ENCODE results near the gene IL19.

The IL19 gene

GRCh38 chr1:206783506-206783905 lies 12.9 kb downstream of the IL19 start (continued):
- no peak for TF ChIP-seq ZNF433 (tag by site-specific recombination; IDR thresholded peaks at IDR 0.05; ENCODE audit: low read depth)

DNA sequence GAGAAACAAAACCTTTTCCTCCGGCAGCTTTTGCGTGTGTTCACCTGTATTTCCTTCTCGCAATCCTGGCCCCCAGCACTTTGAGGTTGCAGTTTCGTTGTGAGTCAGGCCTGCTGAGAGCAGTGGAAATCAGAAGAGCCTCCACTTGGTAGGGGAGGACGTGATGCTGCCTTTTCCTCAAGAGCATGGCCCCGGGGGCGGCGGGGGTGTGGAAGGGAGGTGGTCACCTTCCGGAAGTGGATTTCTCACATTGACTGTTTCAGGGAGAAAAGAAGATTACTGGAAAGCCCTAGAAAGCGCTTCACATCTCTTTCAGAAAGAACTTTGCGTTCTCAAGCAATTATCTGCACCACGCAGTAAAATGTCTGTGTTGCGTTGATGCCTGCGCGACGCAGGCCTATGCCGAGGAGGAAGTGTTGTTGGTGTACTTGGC lies 13.9 kb downstream of the IL19 start:
- H3K4me3 ChIP-seq (ENCODE audit: low read depth, low read length): no peak overlapping the region
- POLR2A ChIA-PET: no interaction called here
- no peaks in the 10 kb centered on the region for H3K9me3 ChIP-seq (ENCODE audit: control insufficient read depth, insufficient read depth, low read depth, low read length)
- TF ChIP-seq KLF16 (tag by site-specific recombination; IDR thresholded peaks at IDR 0.05): no peak
- TF ChIP-seq, protein P1, sequence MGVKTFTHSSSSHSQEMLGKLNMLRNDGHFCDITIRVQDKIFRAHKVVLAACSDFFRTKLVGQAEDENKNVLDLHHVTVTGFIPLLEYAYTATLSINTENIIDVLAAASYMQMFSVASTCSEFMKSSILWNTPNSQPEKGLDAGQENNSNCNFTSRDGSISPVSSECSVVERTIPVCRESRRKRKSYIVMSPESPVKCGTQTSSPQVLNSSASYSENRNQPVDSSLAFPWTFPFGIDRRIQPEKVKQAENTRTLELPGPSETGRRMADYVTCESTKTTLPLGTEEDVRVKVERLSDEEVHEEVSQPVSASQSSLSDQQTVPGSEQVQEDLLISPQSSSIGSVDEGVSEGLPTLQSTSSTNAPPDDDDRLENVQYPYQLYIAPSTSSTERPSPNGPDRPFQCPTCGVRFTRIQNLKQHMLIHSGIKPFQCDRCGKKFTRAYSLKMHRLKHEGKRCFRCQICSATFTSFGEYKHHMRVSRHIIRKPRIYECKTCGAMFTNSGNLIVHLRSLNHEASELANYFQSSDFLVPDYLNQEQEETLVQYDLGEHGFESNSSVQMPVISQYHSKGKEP (tag by site-specific recombination; IDR thresholded peaks at IDR 0.05): no peak
- no peak for TF ChIP-seq ZBTB48 (tag by site-specific recombination; IDR thresholded peaks at IDR 0.05)
- no peak for TF ChIP-seq YY1 (tag by site-specific recombination; IDR thresholded peaks at IDR 0.05)
- TF ChIP-seq MYNN (tag by site-specific recombination; IDR thresholded peaks at IDR 0.05; ENCODE audit: borderline replicate concordance): no peak
- TF ChIP-seq ZNF596 (tag by site-specific recombination; IDR thresholded peaks at IDR 0.05): no peak
- no peak for TF ChIP-seq ZNF777 (tag by site-specific recombination; IDR thresholded peaks at IDR 0.05; ENCODE audit: borderline replicate concordance)
- TF ChIP-seq, protein P2, sequence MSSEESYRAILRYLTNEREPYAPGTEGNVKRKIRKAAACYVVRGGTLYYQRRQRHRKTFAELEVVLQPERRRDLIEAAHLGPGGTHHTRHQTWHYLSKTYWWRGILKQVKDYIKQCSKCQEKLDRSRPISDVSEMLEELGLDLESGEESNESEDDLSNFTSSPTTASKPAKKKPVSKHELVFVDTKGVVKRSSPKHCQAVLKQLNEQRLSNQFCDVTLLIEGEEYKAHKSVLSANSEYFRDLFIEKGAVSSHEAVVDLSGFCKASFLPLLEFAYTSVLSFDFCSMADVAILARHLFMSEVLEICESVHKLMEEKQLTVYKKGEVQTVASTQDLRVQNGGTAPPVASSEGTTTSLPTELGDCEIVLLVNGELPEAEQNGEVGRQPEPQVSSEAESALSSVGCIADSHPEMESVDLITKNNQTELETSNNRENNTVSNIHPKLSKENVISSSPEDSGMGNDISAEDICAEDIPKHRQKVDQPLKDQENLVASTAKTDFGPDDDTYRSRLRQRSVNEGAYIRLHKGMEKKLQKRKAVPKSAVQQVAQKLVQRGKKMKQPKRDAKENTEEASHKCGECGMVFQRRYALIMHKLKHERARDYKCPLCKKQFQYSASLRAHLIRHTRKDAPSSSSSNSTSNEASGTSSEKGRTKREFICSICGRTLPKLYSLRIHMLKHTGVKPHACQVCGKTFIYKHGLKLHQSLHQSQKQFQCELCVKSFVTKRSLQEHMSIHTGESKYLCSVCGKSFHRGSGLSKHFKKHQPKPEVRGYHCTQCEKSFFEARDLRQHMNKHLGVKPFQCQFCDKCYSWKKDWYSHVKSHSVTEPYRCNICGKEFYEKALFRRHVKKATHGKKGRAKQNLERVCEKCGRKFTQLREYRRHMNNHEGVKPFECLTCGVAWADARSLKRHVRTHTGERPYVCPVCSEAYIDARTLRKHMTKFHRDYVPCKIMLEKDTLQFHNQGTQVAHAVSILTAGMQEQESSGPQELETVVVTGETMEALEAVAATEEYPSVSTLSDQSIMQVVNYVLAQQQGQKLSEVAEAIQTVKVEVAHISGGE (tag by site-specific recombination; conservative IDR thresholded peaks at IDR 0.05; ENCODE audit: low read depth): no peak
- no peak for TF ChIP-seq ZNF704 (tag by site-specific recombination; IDR thresholded peaks at IDR 0.05)
- no peak for TF ChIP-seq OVOL3 (tag by site-specific recombination; IDR thresholded peaks at IDR 0.05)
- TF ChIP-seq ZNF37A (tag by site-specific recombination; IDR thresholded peaks at IDR 0.05): no peak
- TF ChIP-seq PRDM2 (tag by site-specific recombination; IDR thresholded peaks at IDR 0.05; ENCODE audit: borderline replicate concordance): no peak
- no peak for TF ChIP-seq ZNF184 (tag by site-specific recombination; IDR thresholded peaks at IDR 0.05)
- no peak for TF ChIP-seq ZFP37 (tag by site-specific recombination; IDR thresholded peaks at IDR 0.05)
- TF ChIP-seq ZNF169 (tag by site-specific recombination; IDR thresholded peaks at IDR 0.05): no peak
- TF ChIP-seq, protein P3, sequence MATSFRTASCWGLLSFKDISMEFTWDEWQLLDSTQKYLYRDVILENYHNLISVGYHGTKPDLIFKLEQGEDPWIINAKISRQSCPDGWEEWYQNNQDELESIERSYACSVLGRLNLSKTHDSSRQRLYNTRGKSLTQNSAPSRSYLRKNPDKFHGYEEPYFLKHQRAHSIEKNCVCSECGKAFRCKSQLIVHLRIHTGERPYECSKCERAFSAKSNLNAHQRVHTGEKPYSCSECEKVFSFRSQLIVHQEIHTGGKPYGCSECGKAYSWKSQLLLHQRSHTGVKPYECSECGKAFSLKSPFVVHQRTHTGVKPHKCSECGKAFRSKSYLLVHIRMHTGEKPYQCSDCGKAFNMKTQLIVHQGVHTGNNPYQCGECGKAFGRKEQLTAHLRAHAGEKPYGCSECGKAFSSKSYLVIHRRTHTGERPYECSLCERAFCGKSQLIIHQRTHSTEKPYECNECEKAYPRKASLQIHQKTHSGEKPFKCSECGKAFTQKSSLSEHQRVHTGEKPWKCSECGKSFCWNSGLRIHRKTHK (tag by site-specific recombination; IDR thresholded peaks at IDR 0.05): no peak
- CTCF ChIA-PET: no interaction called here
- H3K4me1 ChIP-seq (ENCODE audit: control insufficient read depth, insufficient read depth, low read length): no peaks in the 10 kb centered on the region
- no peaks in the 10 kb centered on the region for H3K36me3 ChIP-seq (ENCODE audit: control insufficient read depth in 2 of 2, insufficient read depth in 1 of 2, low read length in 2 of 2)
- H3K27ac ChIP-seq (ENCODE audit: extremely low read depth, low read depth, low read length): no peak overlapping the region
